Panc1 (cell line): ENCODE measurements around the gene ADIPOR2.

Source experiments
- CTCF ChIP-seq: fragments of 450-650 bp; IDR thresholded peaks from 2 replicates; pipeline ENCODE4 v1.5.1; 2017; ENCODE audit warnings: mild to moderate bottlenecking
- REST ChIP-seq, 2 experiments: IDR thresholded peaks; 2 replicates each; pipeline ENCODE4 v1.6.1; 2011 to 2012; ENCODE audit warnings: low read depth in 2 of 2, control low read depth in 1 of 2, low read length in 1 of 2, mild to moderate bottlenecking in 1 of 2, moderate library complexity in 1 of 2; ENCODE audit not compliant: insufficient read depth in 1 of 2
- SIN3A ChIP-seq: IDR thresholded peaks from 2 replicates; pipeline ENCODE4 v1.6.1; 2012; ENCODE audit warnings: low read depth, mild to moderate bottlenecking, low read length, moderate library complexity, borderline replicate concordance; ENCODE audit not compliant: insufficient read depth

GRCh38 chr12:1810931-1811280 lies 120.0 kb downstream of the ADIPOR2 start:
- TF ChIP-seq CTCF, result no peak
- TF ChIP-seq REST (IDR thresholded peaks at IDR 0.05; ENCODE audit: insufficient read depth in 1 of 2, low read depth in 2 of 2, low read length in 1 of 2), result no peak
- no peak for TF ChIP-seq SIN3A
